Measurements from ENCODE around the gene PTGIR.

- TF ChIP-seq TAF1 (IDR thresholded peaks at IDR 0.05; ENCODE audit: borderline replicate concordance, insufficient read depth, low read length) (no peak), POLR2AphosphoS5 (IDR thresholded peaks at IDR 0.05; ENCODE audit: low read depth, low read length) (no peak)
Measured at GRCh38 chr19:46660551-46661019, 35.7 kb upstream of the PTGIR start.
